T-helper 22 cell (primary cell): ENCODE data around the gene LARP4.

Source experiments
- DNase-seq: peaks from one replicate; pipeline ENCODE4 v3.0.0-alpha.2; 2020; ENCODE audit warnings: low read depth

LARP4 gene

GRCh38 chr12:50527359-50527726 lies 126.7 kb downstream of the LARP4 start:
- DNase-seq = no peak

- DNase-seq = no peak
These were observed 128.1 kb downstream of the LARP4 start for GRCh38 chr12:50528800-50529199.

DNA sequence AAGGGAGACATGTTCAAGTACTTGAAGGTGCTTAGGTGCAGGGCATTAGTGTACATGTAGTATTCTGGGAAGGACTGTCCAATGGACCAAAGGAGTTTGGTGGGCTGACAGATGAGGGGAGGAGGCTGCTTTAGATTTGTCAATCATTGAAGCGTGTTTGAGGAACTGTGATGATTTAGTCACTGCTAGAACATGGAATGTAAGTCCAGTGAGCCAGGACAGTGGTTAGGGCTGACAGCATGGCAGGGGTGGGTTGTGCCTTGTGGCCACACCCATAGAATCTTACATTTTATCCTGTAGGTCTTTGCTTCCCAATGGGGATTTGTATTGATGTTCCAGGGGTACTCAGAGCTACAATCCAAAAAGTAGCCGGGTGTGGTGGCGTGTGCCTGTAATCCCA lies 128.7 kb downstream of the LARP4 start:
- DNase-seq = no peak
